Uterus (tissue), 4 donors: Measurements from ENCODE around the gene MRPL22. TPM values are rescaled to one million over a fixed set of nuclear protein-coding genes. Genes with fewer than 3 reads are reported as not detected.
A peak's percentile ranks its signal among the peaks of the same experiment; 100 is the strongest.
"Not testable (repeated sequence)": the region's sequence is repeated elsewhere in the genome, so short reads cannot be mapped to it uniquely, and the experiment has no call there.

Experiments
- DNase-seq, 2 donors: peaks; one replicate each; pipeline ENCODE4 v3.0.0-alpha.2; 2019 to 2020
- H3K27ac ChIP-seq, 2 donors: fragments of 200-600 bp; sonication (generic); 1 replicate in 1 of 2; 2 replicates in 1 of 2; pipeline ENCODE4 v1.5.1; 2016 to 2018
- H3K27me3 ChIP-seq, 2 donors: fragments of 200-600 bp; sonication (generic); one replicate each; pipeline ENCODE4 v1.5.1; 2018 to 2019; ENCODE audit warnings: control low read depth in 1 of 2
- H3K36me3 ChIP-seq, 2 donors: fragments of 200-600 bp; sonication (generic); one replicate each; pipeline ENCODE4 v1.5.1; 2019; ENCODE audit warnings: control low read depth in 1 of 2
- H3K4me1 ChIP-seq, 2 donors: fragments of 200-600 bp; sonication (generic); one replicate each; pipeline ENCODE4 v1.5.1; 2018 to 2019; ENCODE audit warnings: control low read depth in 1 of 2
- H3K4me3 ChIP-seq, 2 donors: fragments of 200-600 bp; sonication (generic); 1 replicate in 1 of 2; 2 replicates in 1 of 2; pipeline ENCODE4 v1.5.1; 2018 to 2019; ENCODE audit warnings: mild to moderate bottlenecking in 1 of 2
- H3K9me3 ChIP-seq, 2 donors: fragments of 200-600 bp; sonication (generic); one replicate each; pipeline ENCODE4 v1.5.1; 2019; ENCODE audit warnings: control low read depth in 1 of 2
- CTCF ChIP-seq, 4 experiments: fragments of 200-600 bp in 2 of 4; fragments of 450-650 bp in 2 of 4; sonication (generic) in 2 of 4; IDR thresholded peaks; one replicate each; pipeline ENCODE4 v1.5.1; 2016 to 2019; ENCODE audit warnings: antibody characterized with exemption in 4 of 4, mild to moderate bottlenecking in 2 of 4, moderate library complexity in 1 of 4
- POLR2A ChIP-seq, 2 donors: fragments of 450-650 bp; IDR thresholded peaks; one replicate each; pipeline ENCODE4 v1.6.1; 2016; ENCODE audit warnings: antibody characterized with exemption in 2 of 2, mild to moderate bottlenecking in 1 of 2, moderate library complexity in 1 of 2
- intact Hi-C: fragments of 100-400 bp; cut with DNase I; formaldehyde crosslinking; loops from one replicate; pipeline ENCODE4 v1.15.1; 2023; ENCODE audit warnings: low total_unique reads
- total RNA-seq, 4 donors: library from RNA; depleted of rRNA in 3 of 4; stranded (reverse); fragments of >200 nt in 3 of 4; gene quantifications; one replicate each; pipeline versions ENCODE4 v1.1.0 to v1.2.4, GENCODE V29; 2014 to 2023
- donor health status: DM: yes; HTN: yes; CAD: no.

MRPL22 gene
- total RNA-seq, 4 donors from 2014 or later: 12.6 to 39.2 (median 22.7) TPM

- Histone ChIP-seq H3K9me3 (no peaks in the 10 kb centered on the region), H3K36me3 (no peaks in the 10 kb centered on the region), H3K27me3 (no peaks in the 10 kb centered on the region), H3K27ac (no peak overlapping the region), H3K4me3 (no peak overlapping the region), H3K4me1 (no peaks in the 10 kb centered on the region)
- TF ChIP-seq POLR2A (IDR thresholded peaks at IDR 0.05): no peak
- peak in 2 of 4 experiments; percentile 11 to 19 for TF ChIP-seq CTCF (IDR thresholded peaks at IDR 0.05)
- intact Hi-C loops: no loop called here
- DNase-seq: no peak
Measured at GRCh38 chr5:154972476-154973080, 31.7 kb downstream of the MRPL22 start.

- H3K4me1 ChIP-seq, H3K36me3 ChIP-seq, H3K27ac ChIP-seq, DNase-seq, H3K4me3 ChIP-seq, H3K9me3 ChIP-seq, H3K27me3 ChIP-seq, intact Hi-C loops: not testable (repeated sequence)
Measured at GRCh38 chr5:154976082-154976481, 35.2 kb downstream of the MRPL22 start.

- H3K4me3 ChIP-seq: no peak overlapping the region
- no peak for DNase-seq
- no peak overlapping the region for H3K27ac ChIP-seq
- H3K36me3 ChIP-seq: no peaks in the 10 kb centered on the region
- no peaks in the 10 kb centered on the region for H3K27me3 ChIP-seq
- intact Hi-C loops: no loop called here
- TF ChIP-seq POLR2A (IDR thresholded peaks at IDR 0.05) (no peak), CTCF (IDR thresholded peaks at IDR 0.05) (no peak)
- no peaks in the 10 kb centered on the region for H3K9me3 ChIP-seq
- no peaks in the 10 kb centered on the region for H3K4me1 ChIP-seq
Measured at GRCh38 chr5:154977409-154977808, 36.5 kb downstream of the MRPL22 start.

- H3K27me3 ChIP-seq, H3K4me1 ChIP-seq, intact Hi-C loops, H3K4me3 ChIP-seq, H3K27ac ChIP-seq, H3K36me3 ChIP-seq, DNase-seq, H3K9me3 ChIP-seq: not testable (repeated sequence)
Measured at GRCh38 chr5:154978294-154978693, 37.4 kb downstream of the MRPL22 start.

GRCh38 chr5:154984946-154985516, 44.2 kb downstream of the MRPL22 start:
- Histone ChIP-seq H3K4me1 (no peaks in the 10 kb centered on the region), H3K9me3 (no peaks in the 10 kb centered on the region), H3K4me3 (no peak overlapping the region), H3K36me3 (no peaks in the 10 kb centered on the region), H3K27ac (no peak overlapping the region), H3K27me3 (no peaks in the 10 kb centered on the region)
- intact Hi-C loops: no loop called here
- TF ChIP-seq POLR2A (IDR thresholded peaks at IDR 0.05) (no peak), CTCF (IDR thresholded peaks at IDR 0.05) (no peak)
- DNase-seq: no peak

GRCh38 chr5:154986151-154986550, 45.3 kb downstream of the MRPL22 start:
- intact Hi-C loops: no loop called here
- Histone ChIP-seq H3K27ac (no peak overlapping the region), H3K36me3 (no peaks in the 10 kb centered on the region), H3K27me3 (no peaks in the 10 kb centered on the region), H3K4me3 (no peak overlapping the region), H3K9me3 (no peaks in the 10 kb centered on the region), H3K4me1 (no peaks in the 10 kb centered on the region)
- DNase-seq: no peak
- TF ChIP-seq POLR2A (IDR thresholded peaks at IDR 0.05): no peak
- no peak for TF ChIP-seq CTCF (IDR thresholded peaks at IDR 0.05)
